IPS-20b (cell line): Measurements from ENCODE around the gene BCL11A.

Source experiments
- H3K27ac ChIP-seq: one replicate; pipeline ENCODE4 v1.5.1; 2013; ENCODE audit warnings: low read length
- H3K27me3 ChIP-seq: 2 replicates; pipeline ENCODE4 v1.6.1; 2013; ENCODE audit warnings: mild to moderate bottlenecking, low read length, inconsistent platforms; ENCODE audit not compliant: insufficient read depth
- H3K36me3 ChIP-seq: 2 replicates; pipeline ENCODE4 v1.6.1; 2013; ENCODE audit warnings: low read depth, mild to moderate bottlenecking, inconsistent platforms, low read length, moderate library complexity; ENCODE audit not compliant: insufficient read depth
- H3K4me1 ChIP-seq: 2 replicates; pipeline ENCODE4 v1.6.1; 2013; ENCODE audit warnings: mild to moderate bottlenecking, control low read depth, inconsistent platforms, low read length, moderate library complexity; ENCODE audit not compliant: insufficient read depth
- H3K4me3 ChIP-seq: 2 replicates; pipeline ENCODE4 v1.5.1; 2013; ENCODE audit warnings: mild to moderate bottlenecking, low read length, inconsistent platforms
- H3K9ac ChIP-seq: 2 replicates; pipeline ENCODE4 v1.6.1; 2013; ENCODE audit warnings: low read depth, mild to moderate bottlenecking, inconsistent platforms, low read length, moderate library complexity
- H3K9me3 ChIP-seq: 2 replicates; pipeline ENCODE4 v1.6.1; 2013; ENCODE audit warnings: mild to moderate bottlenecking, low read depth, low read length, inconsistent platforms; ENCODE audit not compliant: insufficient read depth

Gene BCL11A

DNA sequence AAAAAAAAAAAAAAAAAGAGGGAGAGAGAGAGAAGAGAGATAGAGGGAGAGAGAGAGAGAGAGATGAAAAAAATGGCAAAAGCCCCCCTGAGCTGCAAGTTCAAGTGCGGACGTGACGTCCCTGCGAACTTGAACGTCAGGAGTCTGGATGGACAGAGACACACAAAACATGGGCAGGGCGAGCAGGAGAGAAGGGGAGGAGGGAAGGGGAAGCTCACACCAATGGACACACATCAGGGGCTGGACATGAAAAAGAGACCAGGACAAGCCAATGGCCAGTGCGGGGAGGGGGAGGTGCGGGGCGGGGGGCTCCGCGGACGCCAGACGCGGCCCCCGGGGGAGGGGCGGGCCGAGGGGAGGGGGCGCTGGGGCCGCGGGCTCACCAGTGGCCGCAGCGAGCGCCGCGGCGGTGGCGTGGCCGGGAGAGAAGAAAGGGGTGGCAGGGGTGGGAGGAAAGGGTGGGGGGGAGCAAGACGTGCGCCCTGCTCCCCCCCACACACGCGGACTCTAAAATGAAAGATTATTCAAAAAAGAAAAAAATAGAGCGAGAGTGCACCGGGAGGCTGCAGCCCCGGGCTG, at the start of gene BCL11A:
Gene BCL11A, minus strand, starts transcription at position 160 of the 579 bp plus-strand sequence. CDS start 384 bp downstream, outside the sequence.
- Histone ChIP-seq H3K9me3 (no peaks in the 10 kb centered on the region), H3K9ac (peak within 1 kb of the TSS; percentile 85), H3K27me3 (peaks cover 41% of the 10 kb centered on the region; the same call in 1 of the 2 replicates), H3K4me1 (peaks cover under 1% of the 10 kb centered on the region; the same call in 1 of the 2 replicates), H3K36me3 (no peaks in the 10 kb centered on the region), H3K4me3 (peak within 1 kb of the TSS; percentile 76), H3K27ac (peak within 1 kb of the TSS; percentile 31)

- Histone ChIP-seq H3K9ac (no peak overlapping the region), H3K9me3 (no peaks in the 10 kb centered on the region), H3K36me3 (no peaks in the 10 kb centered on the region), H3K27me3 (no peaks in the 10 kb centered on the region), H3K4me3 (peak overlapping the region; percentile 11; the same call in 1 of the 2 replicates), H3K27ac (no peak overlapping the region), H3K4me1 (peaks cover 16% of the 10 kb centered on the region)
Measured at GRCh38 chr2:60602828-60603532, 49.5 kb upstream of the BCL11A start.

DNA sequence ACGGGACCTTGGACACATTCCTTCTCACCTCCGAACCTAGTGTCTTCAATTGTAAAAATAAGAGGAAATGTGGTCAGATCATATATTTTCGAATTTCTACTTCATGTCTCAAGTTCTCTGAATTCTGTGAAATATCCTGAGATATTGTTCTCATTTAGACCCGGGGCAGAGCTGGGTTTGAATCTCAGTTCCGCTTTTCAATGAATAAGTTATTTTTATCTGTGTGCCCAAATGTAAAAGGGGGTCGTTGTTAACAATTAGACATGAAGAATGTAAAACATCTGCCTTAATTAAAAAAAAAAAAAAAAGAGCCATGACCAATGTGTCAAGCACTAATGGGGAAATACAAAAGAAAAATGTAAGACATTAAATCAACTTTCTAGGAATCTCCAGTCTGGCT, 48.9 kb upstream of the BCL11A start:
- H3K4me1 ChIP-seq, result peaks cover 16% of the 10 kb centered on the region
- no peak overlapping the region for H3K9ac ChIP-seq
- H3K27me3 ChIP-seq, result no peaks in the 10 kb centered on the region
- no peak overlapping the region for H3K27ac ChIP-seq
- H3K4me3 ChIP-seq, result peak overlapping the region; percentile 11; the same call in 1 of the 2 replicates
- H3K9me3 ChIP-seq, result no peaks in the 10 kb centered on the region
- H3K36me3 ChIP-seq, result no peaks in the 10 kb centered on the region

DNA sequence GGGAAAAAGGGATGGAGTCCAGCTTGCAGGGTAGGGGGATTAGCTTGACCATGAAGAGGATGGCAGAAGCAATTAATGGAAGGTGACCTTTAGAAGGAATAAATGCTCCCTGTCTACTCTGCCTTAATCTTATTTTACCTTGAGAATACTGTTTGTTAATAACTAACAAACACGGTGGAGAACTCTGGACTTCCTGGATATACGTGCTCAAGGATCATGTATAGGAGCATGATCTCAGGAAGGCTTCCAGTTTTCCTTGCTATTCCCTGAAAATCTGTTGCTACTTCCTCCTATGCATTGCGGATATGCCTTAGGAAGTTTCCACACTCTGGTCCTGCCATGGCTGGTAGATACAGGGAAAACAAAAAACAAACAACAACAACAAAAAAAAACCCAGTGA, 44.8 kb upstream of the BCL11A start:
- Histone ChIP-seq H3K9ac (no peak overlapping the region), H3K4me1 (peaks cover 11% of the 10 kb centered on the region), H3K4me3 (no peak overlapping the region), H3K36me3 (no peaks in the 10 kb centered on the region), H3K9me3 (no peaks in the 10 kb centered on the region), H3K27me3 (no peaks in the 10 kb centered on the region), H3K27ac (no peak overlapping the region)

DNA sequence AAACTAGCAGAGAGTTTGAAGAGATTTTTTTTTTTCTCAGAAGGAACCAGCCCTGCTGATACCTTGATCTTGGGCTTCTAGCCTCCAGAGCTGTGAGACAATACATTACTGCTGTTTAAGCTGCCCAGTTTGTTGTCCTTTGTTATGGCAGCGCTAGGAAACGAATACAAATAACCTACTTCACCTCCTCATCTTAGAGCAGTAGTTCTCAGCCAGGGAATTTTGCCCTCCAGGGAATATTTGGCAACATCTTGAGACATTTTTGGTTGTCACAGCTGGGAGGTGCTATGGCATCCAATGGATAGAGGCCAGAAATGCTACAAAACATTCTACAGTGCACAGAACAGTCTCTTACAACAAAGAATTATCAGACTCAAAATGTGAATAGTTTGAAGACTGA, 43.9 kb upstream of the BCL11A start:
- Histone ChIP-seq H3K4me3 (no peak overlapping the region), H3K9ac (no peak overlapping the region), H3K36me3 (no peaks in the 10 kb centered on the region), H3K9me3 (peaks cover 8% of the 10 kb centered on the region; the same call in 1 of the 2 replicates), H3K27me3 (no peaks in the 10 kb centered on the region), H3K4me1 (peaks cover 2% of the 10 kb centered on the region), H3K27ac (no peak overlapping the region)

DNA sequence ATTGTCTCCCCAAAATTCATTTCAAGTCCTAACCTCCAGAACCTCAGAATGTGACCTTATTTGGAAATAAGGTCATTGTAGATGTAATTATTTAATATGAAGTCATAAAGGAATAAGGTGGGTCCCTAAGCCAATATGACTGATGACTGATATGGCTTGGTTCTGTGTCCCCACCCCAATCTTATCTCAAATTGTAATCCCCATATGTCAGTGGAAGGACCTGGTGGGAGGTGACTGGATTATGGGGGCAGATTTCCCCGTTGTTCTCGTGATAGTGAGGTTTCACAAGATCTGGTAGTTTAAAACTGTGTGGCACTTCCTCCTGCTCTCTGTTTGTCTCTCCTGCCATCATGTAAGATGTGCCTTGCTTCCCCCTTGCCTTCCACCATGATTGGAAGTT, 43.0 kb upstream of the BCL11A start:
- H3K27me3 ChIP-seq, result no peaks in the 10 kb centered on the region
- H3K9ac ChIP-seq, result no peak overlapping the region
- H3K4me1 ChIP-seq, result no peaks in the 10 kb centered on the region
- peaks cover 15% of the 10 kb centered on the region; the same call in 1 of the 2 replicates for H3K9me3 ChIP-seq
- H3K4me3 ChIP-seq, result no peak overlapping the region
- no peaks in the 10 kb centered on the region for H3K36me3 ChIP-seq
- H3K27ac ChIP-seq, result no peak overlapping the region

GRCh38 chr2:60595953-60596352, 42.5 kb upstream of the BCL11A start:
- Histone ChIP-seq H3K9ac (no peak overlapping the region), H3K36me3 (no peaks in the 10 kb centered on the region), H3K4me1 (no peaks in the 10 kb centered on the region), H3K9me3 (peaks cover 15% of the 10 kb centered on the region; the same call in 1 of the 2 replicates), H3K27ac (no peak overlapping the region), H3K4me3 (no peak overlapping the region), H3K27me3 (no peaks in the 10 kb centered on the region)

DNA sequence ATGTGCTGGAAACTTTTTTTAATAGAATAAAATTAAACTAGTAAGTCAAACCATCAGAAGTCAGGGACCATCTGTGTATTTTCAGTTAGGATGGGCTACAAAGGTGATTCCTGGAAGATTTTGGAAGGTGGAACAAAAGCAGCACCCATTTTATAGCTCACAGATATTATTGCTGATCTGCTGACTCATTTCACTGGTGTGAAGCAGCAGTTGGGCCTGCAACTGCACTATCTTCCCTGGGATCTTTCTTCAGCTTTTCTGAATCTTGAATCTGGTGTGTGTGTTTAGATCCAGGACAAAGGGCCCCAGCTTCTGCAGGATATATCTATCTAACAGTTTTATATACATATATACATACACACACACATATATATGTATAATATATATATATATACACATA, 35.6 kb upstream of the BCL11A start:
- Histone ChIP-seq H3K4me1 (no peaks in the 10 kb centered on the region), H3K27me3 (no peaks in the 10 kb centered on the region), H3K36me3 (no peaks in the 10 kb centered on the region), H3K27ac (no peak overlapping the region), H3K4me3 (no peak overlapping the region), H3K9me3 (peaks cover 15% of the 10 kb centered on the region; the same call in 1 of the 2 replicates), H3K9ac (no peak overlapping the region)

- H3K4me1 ChIP-seq, result no peaks in the 10 kb centered on the region
- no peaks in the 10 kb centered on the region for H3K36me3 ChIP-seq
- H3K27ac ChIP-seq, result no peak overlapping the region
Measured at GRCh38 chr2:60586081-60586480, 32.6 kb upstream of the BCL11A start.

DNA sequence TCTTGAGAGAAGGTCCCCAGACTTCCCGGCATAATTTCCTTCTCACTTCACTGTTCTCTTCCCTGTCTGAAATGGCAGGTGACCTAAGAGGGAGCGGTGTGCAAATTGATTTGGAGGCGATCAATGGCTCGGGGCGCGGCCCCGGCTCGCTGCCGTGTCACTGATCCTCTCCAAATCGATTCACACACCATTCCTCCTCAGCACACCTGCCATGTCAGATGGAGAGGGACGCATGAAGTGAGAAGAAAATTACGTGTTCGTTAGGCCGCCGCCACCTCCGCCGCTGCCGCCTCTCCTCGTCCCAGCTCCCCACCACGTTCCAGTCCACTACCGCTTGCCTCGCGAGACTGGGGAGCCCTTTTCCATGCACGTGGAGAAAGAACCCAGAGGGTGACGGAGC, 31.8 kb upstream of the BCL11A start:
- Histone ChIP-seq H3K27me3 (peaks cover 29% of the 10 kb centered on the region), H3K4me3 (no peak overlapping the region), H3K36me3 (no peaks in the 10 kb centered on the region), H3K27ac (no peak overlapping the region), H3K9ac (no peak overlapping the region), H3K4me1 (no peaks in the 10 kb centered on the region), H3K9me3 (no peaks in the 10 kb centered on the region)

More at GRCh38 chr2:60586081-60586480, 32.6 kb upstream of the BCL11A start:
- no peak overlapping the region for H3K9ac ChIP-seq
- no peak overlapping the region for H3K4me3 ChIP-seq
- H3K9me3 ChIP-seq, result no peaks in the 10 kb centered on the region
- H3K27me3 ChIP-seq, result peaks cover 21% of the 10 kb centered on the region

DNA sequence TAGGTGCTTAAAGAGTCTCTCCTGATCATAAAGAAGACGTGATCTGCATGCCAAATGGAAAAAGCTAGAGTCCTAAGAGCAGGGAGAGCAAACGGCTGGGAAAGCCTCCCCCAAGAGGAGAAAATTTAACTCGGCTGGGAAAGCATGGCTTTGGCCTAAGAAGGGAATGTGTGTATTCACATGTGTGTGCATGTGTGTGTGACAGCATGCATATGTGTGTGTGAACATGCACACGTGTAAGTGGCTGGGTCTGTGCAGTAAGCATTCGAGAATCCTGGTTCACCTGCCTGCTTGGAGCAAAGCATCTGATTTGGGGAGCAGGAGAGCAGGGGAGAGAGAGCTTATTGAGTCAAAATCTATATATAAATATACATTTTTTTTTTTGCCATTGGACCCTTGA, 30.1 kb upstream of the BCL11A start:
- no peaks in the 10 kb centered on the region for H3K36me3 ChIP-seq
- H3K9ac ChIP-seq, result no peak overlapping the region
- no peak overlapping the region for H3K27ac ChIP-seq
- H3K9me3 ChIP-seq, result no peaks in the 10 kb centered on the region
- peaks cover 46% of the 10 kb centered on the region for H3K27me3 ChIP-seq
- H3K4me3 ChIP-seq, result no peak overlapping the region
- no peaks in the 10 kb centered on the region for H3K4me1 ChIP-seq
